Osteoblast (primary cell): ENCODE results near the gene DIP2C. TPM values are rescaled to one million over a fixed set of nuclear protein-coding genes. Genes with fewer than 3 reads are reported as not detected.

ENCODE experiments used
- DNase-seq: peaks from one replicate; pipeline ENCODE4 v3.0.0; 2011; ENCODE audit warnings: low spot score, mixed read lengths; ENCODE audit not compliant: insufficient read length; ENCODE audit errors: missing footprints
- H2AFZ ChIP-seq: 2 replicates; pipeline ENCODE4 v1.6.0; 2011; ENCODE audit warnings: mild to moderate bottlenecking, low read length
- H3K27ac ChIP-seq: 2 replicates; pipeline ENCODE4 v1.5.1; 2011; ENCODE audit warnings: mild to moderate bottlenecking, low read depth, low read length, moderate library complexity
- H3K27me3 ChIP-seq: 2 replicates; pipeline ENCODE4 v1.6.0; 2012; ENCODE audit warnings: mild to moderate bottlenecking, control low read depth, inconsistent platforms, low read length, moderate library complexity; ENCODE audit not compliant: insufficient read depth
- H3K36me3 ChIP-seq: 2 replicates; pipeline ENCODE4 v1.5.1; 2011; ENCODE audit warnings: mild to moderate bottlenecking, low read length, control low read depth, moderate library complexity; ENCODE audit not compliant: insufficient read depth
- H3K4me1 ChIP-seq: 2 replicates; pipeline ENCODE4 v1.5.1; 2011; ENCODE audit warnings: mild to moderate bottlenecking, low read length, control low read depth, moderate library complexity; ENCODE audit not compliant: insufficient read depth
- H3K4me2 ChIP-seq: 2 replicates; pipeline ENCODE4 v1.6.0; 2011; ENCODE audit warnings: mild to moderate bottlenecking, low read length; ENCODE audit not compliant: insufficient read depth
- H3K4me3 ChIP-seq: fragments of 200-600 bp; sonication (generic); 3 replicates; pipeline ENCODE4 v1.5.1; 2012; ENCODE audit warnings: mild to moderate bottlenecking, low read length, inconsistent platforms; ENCODE audit not compliant: insufficient read depth
- H3K79me2 ChIP-seq: 2 replicates; pipeline ENCODE4 v1.6.0; 2012; ENCODE audit warnings: mild to moderate bottlenecking, low read length, control low read depth, inconsistent platforms; ENCODE audit not compliant: insufficient read depth
- H3K9me3 ChIP-seq: 2 replicates; pipeline ENCODE4 v1.5.1; 2011; ENCODE audit warnings: low read depth, low read length, control low read depth
- H4K20me1 ChIP-seq: 2 replicates; pipeline ENCODE4 v1.6.0; 2012; ENCODE audit warnings: mild to moderate bottlenecking, low read length, control low read depth; ENCODE audit not compliant: insufficient read depth
- total RNA-seq: library from RNA; depleted of rRNA; stranded (reverse); fragments of >200 nt; gene quantifications from 2 replicates; pipeline ENCODE4 v1.2.3, GENCODE V29; 2012
- TF ChIP-seq, protein P1 (sequence below): IDR thresholded peaks from 2 replicates; pipeline ENCODE4 v1.5.1; 2011; ENCODE audit warnings: mild to moderate bottlenecking, low read depth, low read length, moderate library complexity; ENCODE audit errors: extremely low read depth

The DIP2C gene
- total RNA-seq, 1 donor, result 36.9 TPM

DNA sequence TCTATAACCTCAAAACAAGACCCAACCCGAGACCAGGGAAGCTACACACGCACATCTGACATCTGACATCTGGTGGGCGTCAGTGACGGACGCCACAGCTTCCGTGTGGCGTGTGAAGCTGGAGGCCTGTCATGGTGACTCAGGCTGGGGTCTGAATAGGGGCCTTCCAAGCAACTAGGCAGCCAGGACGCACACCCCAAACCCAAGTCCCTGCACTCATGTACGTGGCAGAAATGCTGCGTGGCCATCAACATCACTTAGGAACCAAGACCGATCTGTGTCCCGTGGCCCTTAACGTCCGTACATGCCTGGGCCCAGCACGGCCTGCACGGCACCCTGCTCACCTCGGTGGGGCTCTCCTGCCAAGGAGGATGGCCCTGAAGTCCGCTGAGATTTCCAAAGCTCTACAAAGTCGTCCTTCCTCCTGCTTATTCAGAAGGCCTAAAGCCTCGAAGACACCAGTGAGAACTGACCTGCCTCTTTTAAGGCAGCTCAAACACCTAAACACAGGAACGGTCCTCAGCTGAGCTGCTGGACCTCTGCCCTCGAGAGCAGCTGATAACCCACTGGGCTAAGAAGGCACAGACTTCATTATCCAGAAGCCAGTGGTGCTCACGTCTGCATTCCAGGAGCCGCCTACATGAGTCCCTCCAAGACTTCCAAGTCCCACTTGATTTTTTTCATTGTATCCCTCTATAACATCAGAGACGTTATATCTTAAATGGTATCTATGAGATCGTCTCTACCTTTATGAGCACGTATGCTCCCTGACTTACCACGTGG is 82.5 kb downstream of the DIP2C start:
- Histone ChIP-seq H3K4me2 (peak overlapping the region; percentile 54), H3K4me3 (peak overlapping the region; percentile 52), H3K4me1 (peaks cover 28% of the 10 kb centered on the region), H4K20me1 (peaks cover 6% of the 10 kb centered on the region), H3K27me3 (no peaks in the 10 kb centered on the region), H3K9me3 (no peaks in the 10 kb centered on the region), H2AFZ (no peak overlapping the region), H3K27ac (peak overlapping the region; percentile 48), H3K79me2 (peaks cover 69% of the 10 kb centered on the region), H3K36me3 (no peaks in the 10 kb centered on the region)
- no peak for DNase-seq
- TF ChIP-seq, protein P1, sequence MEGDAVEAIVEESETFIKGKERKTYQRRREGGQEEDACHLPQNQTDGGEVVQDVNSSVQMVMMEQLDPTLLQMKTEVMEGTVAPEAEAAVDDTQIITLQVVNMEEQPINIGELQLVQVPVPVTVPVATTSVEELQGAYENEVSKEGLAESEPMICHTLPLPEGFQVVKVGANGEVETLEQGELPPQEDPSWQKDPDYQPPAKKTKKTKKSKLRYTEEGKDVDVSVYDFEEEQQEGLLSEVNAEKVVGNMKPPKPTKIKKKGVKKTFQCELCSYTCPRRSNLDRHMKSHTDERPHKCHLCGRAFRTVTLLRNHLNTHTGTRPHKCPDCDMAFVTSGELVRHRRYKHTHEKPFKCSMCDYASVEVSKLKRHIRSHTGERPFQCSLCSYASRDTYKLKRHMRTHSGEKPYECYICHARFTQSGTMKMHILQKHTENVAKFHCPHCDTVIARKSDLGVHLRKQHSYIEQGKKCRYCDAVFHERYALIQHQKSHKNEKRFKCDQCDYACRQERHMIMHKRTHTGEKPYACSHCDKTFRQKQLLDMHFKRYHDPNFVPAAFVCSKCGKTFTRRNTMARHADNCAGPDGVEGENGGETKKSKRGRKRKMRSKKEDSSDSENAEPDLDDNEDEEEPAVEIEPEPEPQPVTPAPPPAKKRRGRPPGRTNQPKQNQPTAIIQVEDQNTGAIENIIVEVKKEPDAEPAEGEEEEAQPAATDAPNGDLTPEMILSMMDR, result no peak

DNA sequence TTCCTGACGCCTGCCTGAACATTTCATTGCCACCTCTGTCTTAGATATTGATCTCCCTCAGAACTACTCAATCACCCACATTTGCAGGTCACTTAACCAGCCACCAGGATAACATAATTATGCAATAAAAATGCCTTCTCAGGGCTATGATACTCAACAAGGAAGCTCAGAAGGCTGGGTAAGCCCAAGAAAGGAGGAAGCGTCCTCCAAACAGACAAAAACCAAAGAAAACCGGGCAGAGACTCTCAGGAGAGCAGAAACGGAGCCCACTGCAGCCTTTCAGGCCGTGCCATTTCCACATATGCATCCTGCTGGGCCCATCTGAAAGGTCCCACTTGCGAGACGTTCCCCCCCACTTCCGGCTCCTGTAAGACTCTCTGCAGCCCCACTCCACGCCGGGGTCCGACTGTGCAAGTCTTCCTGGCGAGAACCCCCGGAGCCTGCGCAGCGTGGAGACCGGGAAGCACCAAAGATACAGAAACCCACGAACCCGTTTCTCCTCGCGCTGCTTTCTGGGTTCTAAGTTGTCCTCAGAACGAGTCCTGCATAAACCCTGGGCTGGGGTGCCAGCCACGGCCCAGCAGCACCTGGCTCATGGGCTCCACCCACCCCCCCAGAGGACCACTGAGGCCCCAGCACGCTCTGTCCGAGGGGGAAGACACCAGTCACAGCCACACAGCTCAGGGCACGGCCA is 83.7 kb downstream of the DIP2C start:
- Histone ChIP-seq H2AFZ (no peak overlapping the region), H3K4me3 (no peak overlapping the region), H3K4me1 (peaks cover 32% of the 10 kb centered on the region), H4K20me1 (peaks cover 6% of the 10 kb centered on the region), H3K79me2 (peaks cover 68% of the 10 kb centered on the region), H3K27ac (no peak overlapping the region), H3K36me3 (no peaks in the 10 kb centered on the region), H3K9me3 (no peaks in the 10 kb centered on the region), H3K27me3 (no peaks in the 10 kb centered on the region), H3K4me2 (no peak overlapping the region)
- no peak for DNase-seq
- TF ChIP-seq, protein P1, result no peak

DNA sequence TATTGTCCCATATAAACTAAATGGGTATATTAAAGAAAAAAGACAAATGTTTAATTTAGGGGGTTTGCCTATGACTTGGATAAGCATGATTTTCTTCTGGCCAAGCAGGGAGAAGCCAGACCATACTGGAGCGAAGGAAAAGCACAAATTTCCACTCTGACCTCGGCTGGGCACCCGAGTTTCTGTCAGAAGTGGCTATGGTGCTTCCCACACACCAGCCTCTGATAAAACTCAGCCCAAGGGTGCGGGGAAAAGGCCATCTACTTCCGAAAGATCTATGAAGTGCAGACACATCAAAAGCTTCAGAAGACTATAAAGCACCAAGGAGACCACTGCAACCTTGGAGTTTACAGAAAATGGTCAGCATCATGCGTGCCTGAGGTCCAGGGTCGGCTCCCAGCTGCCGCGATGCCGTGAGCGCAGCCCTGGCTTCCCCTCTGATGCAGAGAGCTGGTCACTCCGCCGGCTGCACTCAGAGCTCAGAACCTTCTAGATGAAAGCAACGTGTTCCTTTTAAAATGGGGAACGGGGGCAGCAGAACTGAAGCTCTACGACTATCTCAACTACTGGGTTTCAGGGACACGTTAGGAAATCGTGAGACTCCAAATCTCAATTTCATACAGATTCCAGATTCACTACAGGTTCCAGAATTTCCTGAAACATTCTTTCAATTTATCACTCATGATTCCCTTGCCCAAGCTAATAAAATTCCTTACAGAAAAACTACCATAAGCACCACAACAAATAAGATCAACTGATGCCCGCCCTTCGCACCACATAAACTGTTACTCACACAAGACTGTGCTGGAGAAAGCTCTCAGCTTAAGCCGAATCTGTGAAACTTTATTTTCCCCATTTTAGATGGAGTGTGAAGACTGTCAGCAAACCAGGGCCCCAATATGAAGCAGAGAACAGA is 84.5 kb downstream of the DIP2C start:
- DNase-seq, result no peak
- H3K79me2 ChIP-seq, result peaks cover 76% of the 10 kb centered on the region
- no peaks in the 10 kb centered on the region for H3K27me3 ChIP-seq
- peaks cover 4% of the 10 kb centered on the region for H4K20me1 ChIP-seq
- H3K4me3 ChIP-seq, result no peak overlapping the region
- peaks cover 35% of the 10 kb centered on the region for H3K4me1 ChIP-seq
- TF ChIP-seq, protein P1, result no peak
- no peak overlapping the region for H3K4me2 ChIP-seq
- H3K27ac ChIP-seq, result no peak overlapping the region
- no peak overlapping the region for H2AFZ ChIP-seq
- no peaks in the 10 kb centered on the region for H3K9me3 ChIP-seq
- no peaks in the 10 kb centered on the region for H3K36me3 ChIP-seq
